Measurements from ENCODE around the gene NOL7.

Gene NOL7

GRCh38 chr6:13600036-13600435, 15.1 kb upstream of the NOL7 start:
- DNase-seq: no peak

- DNase-seq: no peak
Measured at GRCh38 chr6:13604135-13604534, 11.0 kb upstream of the NOL7 start.

GRCh38 chr6:13604546-13605416, 10.4 kb upstream of the NOL7 start:
- no peak for DNase-seq

GRCh38 chr6:13605634-13606033, 9.5 kb upstream of the NOL7 start:
- no peak for DNase-seq

GRCh38 chr6:13611715-13612114, 3.4 kb upstream of the NOL7 start:
- DNase-seq: no peak

GRCh38 chr6:13613029-13613594, 2.0 kb upstream of the NOL7 start:
- no peak for DNase-seq

GRCh38 chr6:13614126-13614925, 809 bp upstream of the NOL7 start:
- DNase-seq: no peak

GRCh38 chr6:13615792-13616120, 621 bp downstream of the NOL7 start:
- peak; percentile 27 to 33 for DNase-seq

- no peak for DNase-seq
Measured at GRCh38 chr6:13617066-13617465, 1.9 kb downstream of the NOL7 start.

GRCh38 chr6:13624871-13625288, 9.7 kb downstream of the NOL7 start:
- DNase-seq: peak in 1 of 2 experiments; percentile 12

GRCh38 chr6:13629459-13630116, 14.5 kb downstream of the NOL7 start:
- no peak for DNase-seq

GRCh38 chr6:13630499-13630898, 15.4 kb downstream of the NOL7 start:
- no peak for DNase-seq

- DNase-seq: no peak
Measured at GRCh38 chr6:13633343-13633742, 18.2 kb downstream of the NOL7 start.

GRCh38 chr6:13635948-13636658, 21.0 kb downstream of the NOL7 start:
- no peak for DNase-seq

GRCh38 chr6:13638014-13638413, 22.9 kb downstream of the NOL7 start:
- DNase-seq: no peak

- no peak for DNase-seq
Measured at GRCh38 chr6:13638626-13639025, 23.5 kb downstream of the NOL7 start.

- DNase-seq: no peak
Measured at GRCh38 chr6:13641315-13641714, 26.2 kb downstream of the NOL7 start.

- no peak for DNase-seq
Measured at GRCh38 chr6:13643125-13643524, 28.0 kb downstream of the NOL7 start.

- DNase-seq: no peak
Measured at GRCh38 chr6:13648850-13649249, 33.7 kb downstream of the NOL7 start.

GRCh38 chr6:13649393-13649792, 34.3 kb downstream of the NOL7 start:
- DNase-seq: no peak

- DNase-seq: no peak
Measured at GRCh38 chr6:13653296-13653695, 38.2 kb downstream of the NOL7 start.

- DNase-seq: no peak
Measured at GRCh38 chr6:13654496-13654895, 39.4 kb downstream of the NOL7 start.

- no peak for DNase-seq
Measured at GRCh38 chr6:13655700-13656099, 40.6 kb downstream of the NOL7 start.

Measured in activated CD4-positive, alpha-beta T cell treated with anti-CD3 and anti-CD28 coated beads, Interleukin-2, amount 50 U/mL, for 4 hours (primary cell).